ENCODE results near the gene ATP6V0D1. TPM values are rescaled to one million over a fixed set of nuclear protein-coding genes. Genes with fewer than 3 reads are reported as not detected.
A peak's percentile ranks its signal among the peaks of the same experiment; 100 is the strongest.

The ATP6V0D1 gene
- total RNA-seq, 1 experiment from 2014 or later = 85.3 TPM

- Mint-ChIP-seq H3K27me3 (ENCODE audit: unreplicated experiment) (no peaks in the 10 kb centered on the region), H3K4me3 (ENCODE audit: low read depth, unreplicated experiment) (no peak overlapping the region), H3K36me3 (ENCODE audit: insufficient read depth, unreplicated experiment) (peaks cover 29% of the 10 kb centered on the region), H3K27ac (ENCODE audit: unreplicated experiment) (no peak overlapping the region), H3K9me3 (ENCODE audit: low read depth, unreplicated experiment) (no peaks in the 10 kb centered on the region), H3K4me1 (ENCODE audit: low read depth, unreplicated experiment) (peaks cover 10% of the 10 kb centered on the region)
- BruUV-seq (replicated peaks) = no TSS peak
- intact Hi-C loops (cut with micrococcal nuclease; ENCODE audit: unreplicated experiment) = no loop called here
- TF ChIP-seq CTCF (IDR thresholded peaks at IDR 0.05; ENCODE audit: unreplicated experiment) = no peak
- DNase-seq = no peak
- CTCF ChIA-PET = no interaction called here
These were observed 3.0 kb upstream of the ATP6V0D1 start for GRCh38 chr16:67483731-67484525.

- Mint-ChIP-seq H3K36me3 (ENCODE audit: insufficient read depth, unreplicated experiment) (peaks cover 29% of the 10 kb centered on the region), H3K27me3 (ENCODE audit: unreplicated experiment) (no peaks in the 10 kb centered on the region), H3K9me3 (ENCODE audit: low read depth, unreplicated experiment) (no peaks in the 10 kb centered on the region), H3K27ac (ENCODE audit: unreplicated experiment) (no peak within 1 kb of the TSS), H3K4me1 (ENCODE audit: low read depth, unreplicated experiment) (peaks cover 10% of the 10 kb centered on the region), H3K4me3 (ENCODE audit: low read depth, unreplicated experiment) (no peak within 1 kb of the TSS)
- TF ChIP-seq CTCF (IDR thresholded peaks at IDR 0.05; ENCODE audit: unreplicated experiment) = no peak
- intact Hi-C loops (cut with micrococcal nuclease; ENCODE audit: unreplicated experiment) = no loop called here
- CTCF ChIA-PET = no interaction called here
- BruUV-seq (replicated peaks) = no TSS peak
- DNase-seq = no peak
These were observed 2.2 kb upstream of the ATP6V0D1 start, which contains the start of gene AGRP for GRCh38 chr16:67483150-67483549. Gene AGRP (minus strand): TSS chr16:67483547. CDS start chr16:67483398, 149 bp downstream.

GRCh38 chr16:67482233-67482924, 1.4 kb upstream of the ATP6V0D1 start:
- no peak overlapping the region for H3K27ac Mint-ChIP-seq (ENCODE audit: unreplicated experiment)
- intact Hi-C loops (cut with micrococcal nuclease; ENCODE audit: unreplicated experiment) = no loop called here
- no TSS peak for BruUV-seq (replicated peaks)
- H3K9me3 Mint-ChIP-seq (ENCODE audit: low read depth, unreplicated experiment) = no peaks in the 10 kb centered on the region
- peaks cover 10% of the 10 kb centered on the region for H3K4me1 Mint-ChIP-seq (ENCODE audit: low read depth, unreplicated experiment)
- no peaks in the 10 kb centered on the region for H3K27me3 Mint-ChIP-seq (ENCODE audit: unreplicated experiment)
- H3K36me3 Mint-ChIP-seq (ENCODE audit: insufficient read depth, unreplicated experiment) = peaks cover 29% of the 10 kb centered on the region
- H3K4me3 Mint-ChIP-seq (ENCODE audit: low read depth, unreplicated experiment) = peak overlapping the region; percentile 100
- no peak for DNase-seq
- TF ChIP-seq CTCF (IDR thresholded peaks at IDR 0.05; ENCODE audit: unreplicated experiment) = no peak
- CTCF ChIA-PET = no interaction called here

GRCh38 chr16:67481561-67482232, 740 bp upstream of the ATP6V0D1 start:
- Mint-ChIP-seq H3K9me3 (ENCODE audit: low read depth, unreplicated experiment) (no peaks in the 10 kb centered on the region), H3K36me3 (ENCODE audit: insufficient read depth, unreplicated experiment) (peaks cover 29% of the 10 kb centered on the region), H3K4me1 (ENCODE audit: low read depth, unreplicated experiment) (peaks cover 10% of the 10 kb centered on the region), H3K4me3 (ENCODE audit: low read depth, unreplicated experiment) (peak overlapping the region; percentile 100), H3K27ac (ENCODE audit: unreplicated experiment) (peak overlapping the region; percentile 99), H3K27me3 (ENCODE audit: unreplicated experiment) (no peaks in the 10 kb centered on the region)
- TF ChIP-seq CTCF (IDR thresholded peaks at IDR 0.05; ENCODE audit: unreplicated experiment) = no peak
- peak; percentile 21 for DNase-seq
- TSS peak; percentile 68 for BruUV-seq (replicated peaks)
- CTCF ChIA-PET = interaction anchor here (0.9 to 2.4 kb wide), 8 partner anchors 10 to 178 kb away, joined by 3 to 26 read pairs (median 8); partner anchors contain the start of gene ACD
- intact Hi-C loops (cut with micrococcal nuclease; ENCODE audit: unreplicated experiment) = no loop called here

Measured in Calu3 (cell line).